Lower leg skin (tissue), 4 donors: ENCODE results near the gene OR52D1. TPM values are rescaled to one million over a fixed set of nuclear protein-coding genes. Genes with fewer than 3 reads are reported as not detected.

Experiments used
- DNase-seq, 2 donors: peaks; one replicate each; pipeline ENCODE4 v3.0.0-alpha.2; 2019; ENCODE audit warnings: low spot score in 2 of 2
- H3K4me3 ChIP-seq: fragments of 200-600 bp; sonication (generic); 2 replicates; pipeline ENCODE4 v1.5.1; 2017; ENCODE audit warnings: mild to moderate bottlenecking, low read depth; ENCODE audit not compliant: poor library complexity, severe bottlenecking
- POLR2A ChIP-seq, 2 donors: fragments of 450-650 bp; IDR thresholded peaks; one replicate each; pipeline ENCODE4 v1.6.1; 2016 to 2017; ENCODE audit warnings: antibody characterized with exemption in 2 of 2, mild to moderate bottlenecking in 1 of 2, moderate library complexity in 1 of 2
- WGBS, 2 donors: methylation state at CpG; one replicate each; pipeline ENCODE4 v1.1.5; 2018; 5-methylcytosine and 5-hydroxymethylcytosine counted together
- intact Hi-C: fragments of 100-400 bp; cut with DNase I; formaldehyde crosslinking; loops from one replicate; pipeline ENCODE4 v1.15.0; 2023; ENCODE audit warnings: low total_unique reads
- total RNA-seq, 4 donors: library from RNA; depleted of rRNA; stranded (reverse); fragments of >200 nt; gene quantifications; one replicate each; pipeline ENCODE4 v1.1.0, GENCODE V29; 2016
- TF ChIP-seq, protein P1 (sequence below), 3 donors: fragments of 450-650 bp; IDR thresholded peaks; one replicate each; pipeline ENCODE4 v1.5.1; 2016; ENCODE audit warnings: antibody characterized with exemption in 3 of 3, mild to moderate bottlenecking in 3 of 3, moderate library complexity in 2 of 3

The OR52D1 gene
- total RNA-seq, 4 donors from 2014 or later: not detected

DNA sequence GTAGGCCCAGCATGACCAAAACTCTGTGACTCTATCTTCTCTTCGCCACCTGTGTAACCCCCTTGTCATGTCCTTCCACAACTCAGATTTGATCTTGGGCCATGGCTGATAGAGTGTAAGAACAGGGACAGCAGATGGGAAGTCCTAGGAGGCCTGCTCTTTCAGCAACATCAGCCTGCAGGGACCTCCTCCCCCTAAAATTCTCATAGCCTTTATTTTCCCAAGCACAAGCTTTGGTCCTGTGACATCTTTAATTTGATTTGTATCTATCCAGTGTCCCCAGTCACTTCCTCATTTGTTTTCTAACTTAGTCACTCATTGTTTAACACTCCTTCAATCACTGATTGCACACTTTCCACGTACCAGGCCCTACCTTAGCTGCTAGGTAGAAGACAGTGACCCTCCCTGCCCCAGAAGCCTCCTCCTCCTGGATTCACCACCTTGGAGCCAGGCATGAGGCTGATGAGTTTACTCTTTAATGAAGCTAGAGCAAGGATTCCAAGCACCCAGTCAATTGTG lies 16.0 kb downstream of the OR52D1 start:
- intact Hi-C loops: no loop called here
- no peak for DNase-seq
- 78 to 93% methylated on average over 2 of the region's 2 CpGs for WGBS, 2 donors
- H3K4me3 ChIP-seq: no peak overlapping the region
- no peak for TF ChIP-seq POLR2A (IDR thresholded peaks at IDR 0.05)
- TF ChIP-seq, protein P1, sequence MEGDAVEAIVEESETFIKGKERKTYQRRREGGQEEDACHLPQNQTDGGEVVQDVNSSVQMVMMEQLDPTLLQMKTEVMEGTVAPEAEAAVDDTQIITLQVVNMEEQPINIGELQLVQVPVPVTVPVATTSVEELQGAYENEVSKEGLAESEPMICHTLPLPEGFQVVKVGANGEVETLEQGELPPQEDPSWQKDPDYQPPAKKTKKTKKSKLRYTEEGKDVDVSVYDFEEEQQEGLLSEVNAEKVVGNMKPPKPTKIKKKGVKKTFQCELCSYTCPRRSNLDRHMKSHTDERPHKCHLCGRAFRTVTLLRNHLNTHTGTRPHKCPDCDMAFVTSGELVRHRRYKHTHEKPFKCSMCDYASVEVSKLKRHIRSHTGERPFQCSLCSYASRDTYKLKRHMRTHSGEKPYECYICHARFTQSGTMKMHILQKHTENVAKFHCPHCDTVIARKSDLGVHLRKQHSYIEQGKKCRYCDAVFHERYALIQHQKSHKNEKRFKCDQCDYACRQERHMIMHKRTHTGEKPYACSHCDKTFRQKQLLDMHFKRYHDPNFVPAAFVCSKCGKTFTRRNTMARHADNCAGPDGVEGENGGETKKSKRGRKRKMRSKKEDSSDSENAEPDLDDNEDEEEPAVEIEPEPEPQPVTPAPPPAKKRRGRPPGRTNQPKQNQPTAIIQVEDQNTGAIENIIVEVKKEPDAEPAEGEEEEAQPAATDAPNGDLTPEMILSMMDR (IDR thresholded peaks at IDR 0.05): no peak

DNA sequence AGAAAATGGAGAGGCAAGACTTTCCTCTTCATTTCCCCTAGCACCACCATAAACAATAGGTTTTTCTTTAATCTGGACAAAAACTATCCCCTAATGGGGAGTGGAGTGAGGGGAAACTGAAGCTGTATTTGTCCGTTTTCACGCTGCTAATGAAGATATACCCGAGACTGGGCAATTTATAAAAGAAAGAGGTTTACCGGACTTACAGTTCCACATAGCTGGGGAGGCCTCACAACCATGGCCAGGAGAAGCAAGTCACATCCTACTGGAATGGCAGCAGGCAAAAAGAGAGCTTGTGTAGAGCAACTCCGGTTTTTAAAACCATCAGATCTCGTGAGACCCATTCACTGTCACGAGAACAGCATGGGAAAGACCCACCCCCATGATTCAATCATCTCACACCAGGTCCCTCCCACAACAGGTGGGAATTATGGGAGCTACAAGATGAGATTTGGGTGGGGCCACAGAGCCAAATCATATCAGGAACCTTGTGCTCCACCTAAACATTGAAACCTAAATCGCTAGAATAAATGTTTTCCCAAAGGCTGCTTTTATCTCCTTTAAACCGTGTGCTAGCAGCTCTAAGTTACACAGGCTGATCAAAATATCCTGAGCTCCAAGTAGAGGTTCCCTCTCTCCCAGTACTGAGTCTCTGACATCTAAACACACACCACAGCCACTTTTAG lies 17.0 kb downstream of the OR52D1 start:
- intact Hi-C loops: no loop called here
- no peak overlapping the region for H3K4me3 ChIP-seq
- TF ChIP-seq, protein P1 (IDR thresholded peaks at IDR 0.05): no peak
- TF ChIP-seq POLR2A (IDR thresholded peaks at IDR 0.05): no peak
- 90 to 92% methylated on average over 9 of the region's 9 CpGs for WGBS, 2 donors
- no peak for DNase-seq

DNA sequence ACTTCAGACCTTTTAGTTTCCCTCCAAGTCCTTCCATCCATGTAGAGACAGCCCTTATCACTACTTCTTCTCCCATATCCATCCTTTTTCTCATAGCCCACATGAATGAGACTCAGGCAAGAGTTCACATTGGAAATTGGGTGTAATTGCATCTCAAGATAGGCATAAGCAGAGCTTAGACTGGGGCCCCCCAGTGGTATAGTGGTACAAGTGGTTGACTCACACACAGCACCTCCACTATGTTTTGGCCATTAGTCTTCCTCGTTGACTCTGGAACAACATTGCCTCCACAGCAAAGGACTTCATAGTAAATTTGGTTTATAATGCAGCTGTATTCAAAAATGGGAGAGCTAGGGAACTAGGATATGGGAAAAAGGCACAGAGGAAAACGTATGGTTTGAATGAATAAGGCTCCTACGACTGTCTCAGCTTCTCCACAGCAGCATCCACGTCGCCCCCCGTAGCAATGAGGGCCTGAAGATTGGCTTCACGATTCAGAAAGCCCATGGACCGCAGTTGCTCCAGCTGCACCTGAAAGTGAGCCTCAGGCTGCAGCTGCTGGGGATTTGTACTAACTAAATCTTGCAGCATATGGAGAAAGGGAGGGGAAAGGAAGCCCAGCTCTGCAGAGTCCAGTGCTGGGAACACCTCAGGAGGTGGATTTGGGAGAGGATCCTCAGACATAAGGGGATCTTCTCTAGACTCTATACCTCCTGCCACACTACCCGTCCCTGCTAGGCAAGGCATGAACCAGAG lies 18.9 kb downstream of the OR52D1 start:
- WGBS, 2 donors: 63 to 81% methylated on average over 9 of the region's 9 CpGs
- no peak overlapping the region for H3K4me3 ChIP-seq
- DNase-seq: no peak
- TF ChIP-seq, protein P1 (IDR thresholded peaks at IDR 0.05): no peak
- TF ChIP-seq POLR2A (IDR thresholded peaks at IDR 0.05): no peak
- intact Hi-C loops: no loop called here

DNA sequence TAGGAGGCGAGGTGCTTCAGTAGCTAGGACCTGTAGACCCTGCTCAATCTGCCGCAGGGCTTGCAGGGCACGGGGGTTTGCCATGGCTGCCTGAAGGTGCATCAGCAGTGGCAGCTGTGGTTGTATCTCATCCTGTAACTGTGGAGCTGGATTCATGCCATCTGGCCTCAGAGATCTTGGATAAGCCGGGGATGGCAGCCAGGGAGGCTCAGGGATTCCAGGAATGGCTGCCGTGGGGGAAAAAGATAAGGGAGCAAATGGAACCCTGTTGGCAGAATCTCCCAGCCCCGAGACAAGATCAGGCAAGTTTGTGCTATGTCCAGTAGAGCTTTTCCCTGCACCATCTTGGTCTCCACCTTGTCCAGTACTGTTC lies 19.4 kb downstream of the OR52D1 start:
- no peak overlapping the region for H3K4me3 ChIP-seq
- intact Hi-C loops: no loop called here
- WGBS, 2 donors: 67 to 73% methylated on average over 6 of the region's 6 CpGs
- DNase-seq: no peak
- TF ChIP-seq, protein P1 (IDR thresholded peaks at IDR 0.05): no peak
- TF ChIP-seq POLR2A (IDR thresholded peaks at IDR 0.05): no peak

DNA sequence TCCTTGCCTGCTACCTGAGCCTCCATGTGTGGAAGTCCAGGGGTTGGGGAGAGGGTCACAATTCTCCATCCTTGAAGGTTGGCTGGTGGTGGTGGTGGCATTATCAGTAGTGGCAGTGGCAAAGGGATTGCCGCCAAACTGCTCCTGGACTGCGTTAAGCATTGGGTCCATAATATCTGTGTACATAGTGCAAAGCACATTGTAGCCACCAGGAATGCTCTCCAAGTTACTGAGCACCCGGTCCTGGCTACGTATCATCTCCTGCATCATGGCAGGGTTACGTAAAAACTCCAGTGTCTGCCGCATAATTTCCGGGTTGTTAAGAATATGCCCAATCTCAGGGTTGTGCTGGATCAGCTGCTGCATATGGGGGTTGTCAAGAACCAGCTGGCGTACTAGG lies 20.1 kb downstream of the OR52D1 start:
- intact Hi-C loops: no loop called here
- H3K4me3 ChIP-seq: no peak overlapping the region
- 94 to 98% methylated on average over 8 of the region's 8 CpGs for WGBS, 2 donors
- no peak for DNase-seq
- TF ChIP-seq, protein P1 (IDR thresholded peaks at IDR 0.05): no peak
- no peak for TF ChIP-seq POLR2A (IDR thresholded peaks at IDR 0.05)
